Bronchial epithelial cell (primary cell): ENCODE measurements around the gene OR4Q3. TPM values are rescaled to one million over a fixed set of nuclear protein-coding genes. Genes with fewer than 3 reads are reported as not detected.
"Not testable (repeated sequence)": the region's sequence is repeated elsewhere in the genome, so short reads cannot be mapped to it uniquely, and the experiment has no call there.

Experiments
- DNase-seq: peaks from one replicate; pipeline ENCODE4 v3.0.0-alpha.2; 2010; ENCODE audit warnings: low read depth
- FAIRE-seq: peaks from 2 replicates; lab custom pipeline; 2011; peaks lifted over from hg19 to GRCh38; lab: Jason Lieb, UNC
- H3K27me3 ChIP-seq: 2 replicates; pipeline ENCODE4 v1.5.1; 2011; ENCODE audit warnings: low read length; ENCODE audit not compliant: control insufficient read depth, insufficient read depth
- H3K36me3 ChIP-seq: 2 replicates; pipeline ENCODE4 v1.5.1; 2011; ENCODE audit warnings: low read length; ENCODE audit not compliant: control insufficient read depth, insufficient read depth
- H3K4me3 ChIP-seq: 2 replicates; pipeline ENCODE4 v1.5.1; 2011; ENCODE audit warnings: mild to moderate bottlenecking, low read depth, low read length, control low read depth
- CTCF ChIP-seq: IDR thresholded peaks from 2 replicates; pipeline ENCODE4 v1.5.1; 2011; ENCODE audit warnings: mild to moderate bottlenecking, moderate library complexity, low read length, control low read depth, inconsistent platforms; ENCODE audit not compliant: insufficient read depth, severe bottlenecking
- total RNA-seq: library from RNA; depleted of rRNA; stranded (reverse); fragments of >200 nt; gene quantifications from 2 replicates; pipeline ENCODE4 v1.2.1, GENCODE V29; 2014

The OR4Q3 gene
- total RNA-seq, result not detected in 2 replicates

- peak; percentile 92 for FAIRE-seq
- Histone ChIP-seq H3K4me3 (no peak within 1 kb of the TSS), H3K27me3 (no peaks in the 10 kb centered on the region), H3K36me3 (no peaks in the 10 kb centered on the region)
- no peak for TF ChIP-seq CTCF
- DNase-seq, result no peak
Observed at GRCh38 chr14:19743256-19743655, at the start of gene OR4Q3. Gene OR4Q3 (plus strand): TSS chr14:19743571.

- no peak for TF ChIP-seq CTCF
- Histone ChIP-seq H3K4me3 (no peak overlapping the region), H3K36me3 (no peaks in the 10 kb centered on the region), H3K27me3 (no peaks in the 10 kb centered on the region)
- FAIRE-seq, result peak; percentile 84
- DNase-seq, result no peak
Observed at GRCh38 chr14:19729359-19729758, 14.0 kb upstream of the OR4Q3 start.

GRCh38 chr14:19729763-19730162, 13.6 kb upstream of the OR4Q3 start:
- no peaks in the 10 kb centered on the region for H3K27me3 ChIP-seq
- DNase-seq (no peak), FAIRE-seq (no peak)
- no peak overlapping the region for H3K4me3 ChIP-seq
- no peak for TF ChIP-seq CTCF
- H3K36me3 ChIP-seq, result no peaks in the 10 kb centered on the region

- H3K36me3 ChIP-seq, H3K27me3 ChIP-seq, H3K4me3 ChIP-seq, DNase-seq, FAIRE-seq: not testable (repeated sequence)
Observed at GRCh38 chr14:19733893-19734292, 9.5 kb upstream of the OR4Q3 start.

- not testable (repeated sequence) for FAIRE-seq, DNase-seq, H3K27me3 ChIP-seq, H3K4me3 ChIP-seq, H3K36me3 ChIP-seq
Observed at GRCh38 chr14:19752316-19752715, 8.9 kb downstream of the OR4Q3 start.

GRCh38 chr14:19754172-19754571, 10.8 kb downstream of the OR4Q3 start:
- TF ChIP-seq CTCF, result no peak
- H3K27me3 ChIP-seq, result no peaks in the 10 kb centered on the region
- H3K36me3 ChIP-seq, result no peaks in the 10 kb centered on the region
- FAIRE-seq (no peak), DNase-seq (no peak)
- no peak overlapping the region for H3K4me3 ChIP-seq

- not testable (repeated sequence) for H3K4me3 ChIP-seq, H3K27me3 ChIP-seq, H3K36me3 ChIP-seq, DNase-seq
- FAIRE-seq, result peak; percentile 96
Observed at GRCh38 chr14:19771491-19771890, 28.1 kb downstream of the OR4Q3 start.
